Activated CD4-positive, CD25-positive, alpha-beta regulatory T cell (primary cell): ENCODE results near the gene MATCAP1.

Source experiments
- DNase-seq, 4 experiments: peaks; one replicate each; lab custom pipeline; 2025; lab: John Stamatoyannopoulos, UW

Gene MATCAP1

DNA sequence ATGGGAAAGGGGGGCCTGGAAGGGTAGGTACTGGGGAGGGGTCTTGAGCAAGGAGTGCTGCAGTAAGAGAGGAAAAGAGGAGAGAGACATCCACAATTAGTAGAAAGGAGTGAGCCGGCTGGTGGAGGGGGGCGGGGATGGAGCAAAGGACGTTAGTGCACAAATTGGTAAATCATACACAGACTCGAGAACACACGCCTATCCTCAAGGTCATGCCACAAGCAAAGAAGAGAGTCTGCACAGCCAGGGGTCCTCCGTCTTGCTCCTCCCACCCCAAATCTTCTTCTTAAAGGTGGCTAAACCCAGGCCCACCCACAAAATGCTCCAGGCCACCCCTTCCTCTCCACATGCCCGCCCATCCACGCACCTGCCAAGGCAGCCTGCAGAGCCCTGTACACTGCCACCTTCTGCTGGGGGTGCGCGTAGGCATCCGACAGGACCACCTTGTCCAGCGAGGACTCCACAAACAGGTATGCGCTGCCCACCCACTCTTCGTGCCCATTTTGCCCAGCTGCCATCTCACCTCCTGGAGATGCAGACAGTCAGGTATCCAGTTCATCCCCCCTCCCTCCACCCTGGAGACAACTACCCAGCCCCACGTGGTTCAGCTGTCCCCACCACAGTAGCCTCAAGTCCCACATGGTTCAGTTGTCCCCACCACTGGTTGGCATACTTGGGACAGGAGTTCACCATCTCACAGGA lies 27.5 kb downstream of the MATCAP1 start:
- DNase-seq: no peak

DNA sequence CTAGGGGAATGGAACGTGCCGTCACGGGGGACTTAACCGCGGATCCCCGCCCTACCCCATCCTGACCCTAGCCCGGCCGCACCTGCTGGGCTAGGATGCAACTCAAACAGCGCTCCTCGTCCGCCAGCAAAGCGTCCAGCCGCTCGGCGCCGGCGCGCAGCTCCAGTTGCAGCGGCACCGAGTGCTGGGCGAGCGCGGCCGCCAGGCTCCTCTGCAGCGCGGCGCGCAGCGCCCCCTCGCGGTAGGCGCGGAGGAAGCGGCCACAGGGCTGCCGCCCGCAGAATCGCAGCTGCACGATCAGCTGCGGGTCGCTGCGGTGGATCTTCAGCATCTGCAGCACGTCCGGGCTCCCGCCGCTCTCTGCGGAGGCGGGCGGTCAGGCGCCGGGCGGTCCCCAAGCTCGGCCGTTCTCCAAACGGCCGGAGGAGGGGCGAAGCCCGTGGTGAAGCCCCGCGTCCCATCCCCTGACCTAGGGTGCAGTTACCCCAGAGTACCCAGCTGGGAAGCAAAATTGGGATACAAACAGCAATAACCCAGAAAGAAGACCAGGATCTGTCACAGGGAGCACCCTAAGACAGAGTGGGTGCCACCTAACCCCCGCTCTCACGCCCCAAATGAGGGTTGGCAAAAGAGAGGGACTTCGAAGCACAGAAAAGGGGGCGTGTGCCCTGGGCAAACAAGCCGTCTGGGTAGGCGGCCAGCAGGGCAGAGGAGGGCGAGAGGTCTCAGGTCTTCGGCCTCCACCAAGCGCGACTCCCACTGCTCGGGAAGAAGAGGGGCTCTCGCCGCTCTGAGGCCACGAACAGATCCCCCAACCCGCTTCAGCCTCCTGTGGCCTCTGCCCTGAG lies 28.2 kb downstream of the MATCAP1 start:
- peak; percentile 54 to 68 (median 68) for DNase-seq

DNA sequence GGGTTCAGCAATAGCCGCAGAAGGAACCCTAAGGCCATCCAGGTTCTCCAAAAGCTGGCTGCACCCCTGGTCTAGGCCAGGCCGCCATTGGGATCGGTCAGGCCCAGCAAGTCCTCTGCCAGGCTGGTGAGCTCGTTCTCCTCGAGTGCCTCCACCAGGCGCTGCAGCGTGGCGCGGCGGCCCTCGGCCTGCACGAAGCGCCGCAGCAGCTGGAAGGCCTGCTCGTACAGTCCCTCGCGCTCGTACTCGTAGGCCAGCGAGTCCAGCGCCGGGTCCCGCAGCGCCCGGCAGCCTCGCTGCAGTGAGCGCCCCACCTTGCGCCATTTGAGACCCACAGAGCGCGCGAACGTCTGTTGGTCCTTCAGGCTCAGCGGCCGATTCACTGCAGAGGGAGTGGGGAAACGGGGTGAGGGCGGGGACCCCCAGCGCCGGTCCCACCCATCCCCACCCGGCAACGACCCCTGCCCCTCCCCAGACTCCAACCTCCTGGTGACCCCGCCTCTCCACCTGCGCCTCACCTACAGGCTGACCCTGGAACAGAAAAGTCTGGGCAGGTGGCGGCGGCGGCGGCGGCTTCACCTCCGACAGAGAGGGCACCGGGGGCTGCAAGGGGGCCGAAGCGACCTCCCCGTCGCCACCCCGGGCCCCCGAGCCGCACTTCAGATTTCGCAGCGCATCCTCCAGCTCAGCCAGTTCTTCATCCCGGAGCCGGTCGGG lies 29.0 kb downstream of the MATCAP1 start:
- no peak for DNase-seq

DNA sequence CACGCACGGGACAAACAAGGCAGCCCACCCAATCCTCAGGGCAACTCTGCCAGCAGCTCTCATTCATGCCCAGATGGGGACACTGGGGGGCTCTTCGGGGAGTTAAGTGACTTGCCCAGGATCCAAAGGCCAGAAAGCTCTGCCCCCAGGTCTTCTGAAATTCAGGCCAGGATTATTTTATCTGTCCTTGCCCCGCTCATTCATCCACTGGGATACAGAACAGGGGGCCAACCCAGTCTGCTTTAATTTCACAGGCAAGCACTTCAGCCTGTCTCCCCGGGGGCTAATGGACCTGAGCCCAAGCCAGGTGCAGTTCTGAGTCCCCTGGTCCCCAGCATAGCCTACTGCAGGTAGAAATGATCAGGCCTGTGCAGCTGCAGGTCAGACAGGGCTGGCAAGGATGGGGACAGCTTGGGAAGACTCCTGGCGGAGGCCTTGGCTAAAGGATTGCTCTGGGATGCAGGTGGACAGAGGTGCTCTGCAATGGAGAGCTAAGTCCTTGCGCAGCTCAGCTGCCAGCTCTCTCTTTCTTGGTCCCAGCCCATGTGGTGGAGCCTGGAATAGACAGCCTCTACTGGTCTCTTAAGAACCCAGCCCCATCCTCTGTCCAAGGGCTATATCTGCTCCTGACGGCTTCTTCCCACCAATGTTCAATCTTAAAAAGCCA lies 32.2 kb downstream of the MATCAP1 start:
- DNase-seq: no peak

DNA sequence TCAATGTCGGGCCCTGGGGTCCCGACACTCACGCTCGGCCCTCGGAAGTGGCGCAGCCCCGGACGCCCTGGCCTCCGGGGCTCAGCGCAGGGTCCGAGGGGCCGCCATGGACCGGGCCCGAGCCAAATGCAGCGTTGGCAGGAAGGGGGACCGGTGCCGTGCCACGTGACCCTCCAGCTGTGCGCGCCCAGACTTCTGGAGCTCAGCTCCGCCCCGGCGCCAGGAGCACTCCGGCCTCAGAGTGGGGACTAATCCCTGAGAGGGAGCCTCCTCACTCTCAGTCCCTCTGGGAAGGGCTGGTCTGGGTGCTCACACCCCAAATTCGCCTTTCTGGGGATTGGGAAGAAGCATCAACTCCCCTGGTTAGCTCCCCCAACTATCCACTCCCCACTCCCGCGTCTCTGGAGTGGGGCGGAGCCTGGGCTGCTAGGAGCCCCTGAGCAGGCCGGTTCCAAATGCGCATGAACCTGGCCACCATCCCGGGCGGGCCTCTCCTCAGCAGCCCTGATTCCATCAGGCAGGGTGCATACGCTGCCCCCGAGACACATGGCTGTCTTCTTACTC lies 32.8 kb downstream of the MATCAP1 start, which contains the start of gene B3GNT9:
B3GNT9 (minus strand) TSS at position 166 of the 564 bp plus-strand sequence. CDS start 513 bp downstream, outside the sequence.
- DNase-seq: no peak

DNA sequence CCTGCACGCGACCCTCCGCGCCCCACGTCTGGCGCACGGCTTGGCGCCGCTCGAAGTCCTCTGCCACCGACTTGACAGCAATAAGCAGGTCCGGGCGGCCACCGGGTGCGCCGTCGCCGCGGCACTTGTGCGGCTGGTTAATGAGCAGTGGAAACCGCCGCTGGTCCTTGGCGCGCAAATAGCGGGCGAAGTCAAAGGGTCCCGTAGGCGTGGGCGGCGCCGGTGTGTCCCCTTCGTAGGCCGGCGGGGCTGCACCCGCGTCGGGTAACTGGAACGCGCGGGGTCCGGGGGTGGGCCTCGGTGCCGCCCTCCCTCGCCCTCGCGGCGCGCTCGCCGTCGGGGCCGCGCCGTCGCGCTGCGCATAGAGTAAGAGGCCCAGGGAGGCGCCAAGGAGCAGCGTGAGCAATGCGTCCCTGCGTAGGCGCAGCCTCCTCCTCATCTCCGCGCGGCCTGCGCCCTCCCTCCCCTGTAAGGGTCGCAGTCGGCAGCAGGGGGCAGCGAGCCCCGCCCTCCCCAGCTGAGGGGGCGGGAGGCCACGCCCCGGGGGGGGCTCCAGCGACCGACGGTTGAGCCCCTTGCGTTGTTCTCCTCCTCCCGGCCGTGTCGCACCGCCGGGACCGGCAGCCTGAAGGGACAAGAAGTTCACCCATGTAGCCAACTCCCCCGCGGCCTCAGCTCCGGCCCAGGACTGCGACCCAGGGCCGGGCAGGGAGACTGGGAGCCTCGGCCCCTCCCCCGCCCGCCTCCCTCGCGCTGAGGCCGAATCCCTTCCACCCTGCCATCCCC lies 33.5 kb downstream of the MATCAP1 start:
- DNase-seq: no peak

DNA sequence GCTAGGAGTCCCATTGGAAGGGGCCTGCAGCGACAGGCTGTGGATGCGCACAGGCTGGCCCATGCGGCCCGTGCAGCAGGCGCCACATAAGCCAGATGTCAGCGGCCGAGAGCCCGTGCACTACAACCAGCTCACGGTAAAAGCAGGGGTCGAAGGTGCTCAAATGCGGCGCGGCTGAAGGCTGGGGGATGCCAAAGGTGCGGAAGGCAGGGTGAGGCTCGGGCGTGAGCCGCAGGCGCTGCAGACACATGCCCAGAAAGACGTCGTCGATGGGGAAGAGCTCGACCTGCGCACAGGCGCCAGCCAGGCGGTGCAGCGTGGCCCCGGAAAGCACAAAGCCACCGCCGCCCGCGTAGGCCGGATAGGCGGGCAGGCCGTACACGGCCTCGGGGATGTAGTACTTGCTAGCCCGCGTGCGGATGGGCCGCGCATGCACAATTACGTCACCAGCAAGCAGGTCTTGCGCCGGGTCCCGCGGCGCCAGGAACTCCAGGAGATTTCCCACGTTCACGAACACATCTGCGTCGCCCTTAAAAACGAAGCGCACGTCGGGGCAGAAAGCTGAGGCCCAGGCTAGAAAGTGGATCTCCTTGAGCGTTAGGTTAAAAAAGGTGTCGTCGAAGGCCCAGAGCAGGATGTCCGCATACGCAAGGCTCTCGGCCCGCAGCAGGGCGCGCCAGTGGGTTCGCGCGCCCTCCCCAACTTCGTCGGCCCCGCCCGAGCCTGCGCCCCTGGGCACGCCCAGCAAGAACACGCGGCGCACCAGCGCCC lies 34.3 kb downstream of the MATCAP1 start:
- DNase-seq: no peak

DNA sequence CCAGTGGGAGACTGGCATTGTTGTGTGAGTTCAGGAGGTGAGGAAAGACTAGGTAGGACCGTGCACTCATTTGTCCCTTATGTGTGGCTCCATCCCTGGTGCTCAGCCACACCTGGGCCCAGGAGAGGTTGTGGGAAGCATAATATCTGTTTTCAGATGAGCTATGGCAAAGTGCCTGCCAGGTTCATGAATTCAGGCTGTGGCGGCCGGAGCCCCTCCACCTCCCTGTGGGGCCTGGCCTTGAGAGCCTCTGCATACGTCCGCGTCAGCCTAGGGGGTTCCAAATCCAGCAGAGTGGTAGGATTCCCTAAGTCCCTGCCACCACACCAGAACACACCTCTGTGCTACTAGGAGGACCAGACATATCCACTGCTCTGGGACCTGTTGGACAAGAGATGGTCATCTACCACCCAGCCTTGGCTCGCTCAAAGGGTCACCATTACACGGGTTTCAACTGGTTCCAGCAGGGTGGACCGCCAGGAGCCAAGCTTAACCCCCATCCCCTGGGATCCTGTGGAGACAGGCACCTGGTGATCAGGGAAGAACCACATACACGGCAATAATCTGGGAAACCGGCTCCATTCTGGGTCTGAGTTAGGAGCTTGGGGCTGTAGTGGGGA lies 35.0 kb downstream of the MATCAP1 start:
- no peak for DNase-seq

DNA sequence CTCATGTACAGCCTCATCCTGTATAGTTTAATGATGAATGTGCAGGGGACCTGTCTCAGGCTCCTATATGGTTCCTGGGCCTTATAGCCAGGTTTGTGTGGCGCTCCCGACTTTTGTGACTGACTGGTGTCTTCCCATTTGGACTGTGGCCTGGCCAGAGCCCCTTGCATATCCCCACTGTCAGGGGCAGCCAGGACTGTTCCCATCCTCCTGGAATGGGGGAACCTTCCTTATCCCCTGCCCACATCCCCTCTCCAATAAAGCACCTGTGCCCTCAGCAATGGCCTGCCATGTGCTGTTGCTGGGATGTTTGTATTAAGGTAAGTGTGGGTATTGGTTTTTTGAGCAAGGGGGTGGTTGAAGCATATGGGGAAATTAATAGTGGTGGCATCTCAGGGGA lies 35.5 kb downstream of the MATCAP1 start:
- no peak for DNase-seq

DNA sequence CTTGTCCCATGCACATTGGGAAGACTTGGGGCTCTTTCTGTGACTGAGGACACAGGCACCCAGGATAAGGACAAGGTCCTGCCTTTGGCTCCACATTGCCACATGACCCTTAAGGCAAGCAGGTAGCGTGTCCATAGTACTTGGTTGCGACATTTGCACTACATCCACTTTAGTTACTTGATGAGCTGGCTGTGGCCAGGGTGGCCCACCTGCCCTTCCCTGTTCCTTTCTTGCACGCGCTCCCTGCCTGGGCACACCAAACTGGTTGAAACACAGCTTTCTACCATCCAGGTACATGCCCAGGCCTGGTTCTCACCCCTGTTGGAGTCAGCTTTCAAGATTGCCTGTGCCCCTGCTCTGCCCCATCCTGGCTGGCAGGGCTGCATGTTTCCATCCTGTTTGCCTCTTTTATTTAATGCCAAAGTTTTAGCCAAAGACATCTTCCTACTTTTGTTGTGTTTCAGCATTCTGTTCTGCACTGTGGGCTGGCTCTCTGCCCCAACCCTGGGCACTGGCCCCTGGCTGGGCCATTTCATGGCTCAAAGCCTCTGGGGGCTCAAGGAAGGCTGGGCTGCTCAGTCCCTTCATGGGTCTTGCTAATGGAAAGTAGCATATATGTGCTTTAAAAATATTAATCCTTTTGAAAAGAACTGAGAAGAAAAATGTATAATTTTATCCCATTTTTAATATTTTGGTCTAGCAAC lies 36.2 kb downstream of the MATCAP1 start:
- DNase-seq: no peak

DNA sequence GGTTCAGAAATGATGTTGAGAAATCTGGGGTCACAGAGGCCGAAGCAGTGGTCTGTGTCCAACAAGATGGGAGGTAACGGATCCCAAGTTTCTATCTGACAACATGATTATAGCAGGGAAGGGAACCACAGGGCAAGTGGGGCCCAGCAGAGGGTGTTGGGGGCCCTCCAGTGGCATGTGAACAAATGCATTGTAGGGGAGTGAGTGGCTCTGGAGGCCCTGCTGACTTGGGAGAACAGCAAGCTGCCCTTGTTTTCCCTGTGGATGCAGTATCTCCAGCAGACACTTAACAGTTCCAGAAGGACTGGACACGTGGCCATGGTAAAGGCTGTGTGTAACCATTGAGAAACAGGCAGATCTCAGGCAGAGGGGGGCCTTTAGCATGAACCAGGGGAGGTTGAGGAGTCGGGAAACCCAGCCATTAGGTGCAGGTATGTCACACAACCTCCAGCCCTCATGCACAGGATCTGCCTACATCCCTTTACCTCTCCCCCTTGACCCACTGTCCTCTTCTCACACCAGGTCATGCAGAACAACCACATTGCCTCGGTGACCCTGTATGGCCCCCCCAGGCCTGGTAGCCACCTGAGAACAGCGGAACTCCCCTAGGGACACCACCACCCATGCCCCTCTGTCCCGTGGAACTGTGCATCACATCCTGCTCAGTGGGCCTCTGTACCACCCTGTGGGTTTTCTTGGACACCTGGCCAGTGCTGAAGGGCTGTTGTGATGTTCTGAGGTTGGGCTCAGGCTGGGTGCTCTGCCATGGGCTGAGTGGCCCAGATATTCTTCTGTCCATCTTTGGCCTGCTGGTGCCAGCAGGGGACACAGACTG lies 37.0 kb downstream of the MATCAP1 start:
- DNase-seq: no peak

DNA sequence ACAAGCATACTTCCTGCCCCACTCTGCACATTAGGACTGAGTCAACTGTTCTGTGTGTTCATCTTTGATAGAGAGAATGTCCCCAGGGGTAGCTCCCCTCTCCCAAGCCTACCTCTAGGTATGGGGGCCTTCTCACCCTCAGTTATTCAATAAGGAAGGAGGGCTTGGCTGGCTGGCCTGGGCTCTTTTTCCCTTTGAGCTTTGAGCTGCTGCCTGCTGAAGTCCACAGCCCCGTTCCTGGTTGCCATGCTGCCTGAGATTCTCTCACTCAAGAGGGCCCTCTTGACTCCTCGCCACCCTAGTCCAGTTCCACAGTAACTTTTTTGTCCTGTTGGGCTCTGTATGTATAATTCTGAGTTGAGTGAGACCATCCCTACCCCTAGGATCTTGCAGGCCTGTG lies 38.0 kb downstream of the MATCAP1 start:
- DNase-seq: no peak

DNA sequence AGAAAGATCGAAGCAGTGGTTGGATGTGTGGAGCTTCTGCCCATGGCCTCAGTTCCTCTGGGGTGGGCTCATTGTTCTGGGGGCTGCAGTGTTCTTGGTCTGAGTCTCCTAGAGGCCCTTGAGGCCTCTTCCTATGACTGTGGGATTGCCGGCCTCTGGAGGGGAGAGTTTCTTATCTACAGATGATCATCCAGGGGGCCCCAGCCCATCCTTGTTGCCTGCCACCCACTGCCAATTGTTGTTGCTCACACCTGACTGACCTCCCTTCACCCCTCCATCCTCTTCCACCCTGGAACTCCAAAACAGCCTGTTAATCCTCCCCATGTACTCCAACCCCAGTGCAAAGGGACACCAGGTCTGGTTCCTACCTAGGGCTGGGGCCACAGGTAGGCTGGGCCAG lies 38.8 kb downstream of the MATCAP1 start:
- DNase-seq: no peak

DNA sequence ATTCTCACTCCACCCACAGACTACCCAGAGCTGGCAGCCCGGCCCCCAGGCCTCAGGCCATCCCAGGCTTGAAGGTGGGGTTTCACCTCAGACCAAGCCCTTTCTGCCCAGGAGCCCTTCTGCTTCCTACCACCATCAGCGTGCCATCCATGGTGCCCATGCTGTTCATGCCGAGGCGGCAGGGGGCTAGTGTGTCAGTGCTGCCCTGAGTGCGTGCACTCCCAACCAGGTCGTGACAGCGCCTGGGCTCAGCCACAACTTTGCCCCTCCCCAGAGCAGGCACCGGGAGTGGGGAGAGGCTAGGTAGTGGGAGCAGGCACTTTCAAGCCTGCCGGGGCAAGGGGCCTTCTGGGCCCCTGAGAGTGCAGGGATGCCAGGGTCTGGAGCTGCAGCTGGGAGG lies 41.4 kb downstream of the MATCAP1 start:
- DNase-seq: no peak

DNA sequence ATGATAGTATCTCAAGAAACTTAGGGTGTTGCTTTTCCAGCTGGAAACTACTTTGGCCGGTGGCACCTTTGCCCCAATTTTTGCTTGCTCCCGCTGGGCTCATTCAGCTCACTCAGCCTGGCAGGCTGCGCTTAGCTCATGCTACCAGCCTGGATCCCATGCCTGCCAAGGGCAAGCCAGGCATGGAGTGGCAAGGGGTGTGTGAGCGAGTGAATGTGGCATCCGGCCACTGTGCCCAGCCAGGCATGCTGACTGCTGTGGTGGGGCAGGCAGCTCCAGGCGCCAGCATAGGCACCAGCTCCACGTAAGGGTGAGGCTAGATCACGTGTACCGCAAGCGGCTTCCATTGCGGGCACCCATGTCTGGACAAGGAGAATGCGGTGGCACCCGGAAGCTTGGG lies 42.4 kb downstream of the MATCAP1 start:
- DNase-seq: no peak

DNA sequence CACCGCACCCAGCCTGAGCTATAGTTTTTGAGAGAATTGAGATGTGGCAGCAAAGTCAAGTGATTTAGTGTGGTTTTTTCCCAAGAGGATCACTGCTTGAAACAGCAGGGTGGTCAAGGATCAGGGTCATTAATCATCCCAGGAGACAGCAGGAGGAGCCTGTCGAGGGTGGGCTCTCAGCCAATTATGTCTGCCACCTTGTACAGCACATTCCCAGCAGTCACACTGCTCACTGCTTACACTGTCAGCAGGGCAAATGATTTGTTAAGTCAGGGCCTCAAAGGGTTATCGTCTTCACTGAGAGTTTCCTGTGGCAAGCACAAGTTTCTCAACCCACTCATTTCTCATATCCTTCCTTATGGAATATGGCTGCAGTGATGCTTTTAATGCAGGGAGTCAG lies 46.2 kb downstream of the MATCAP1 start:
- no peak for DNase-seq

DNA sequence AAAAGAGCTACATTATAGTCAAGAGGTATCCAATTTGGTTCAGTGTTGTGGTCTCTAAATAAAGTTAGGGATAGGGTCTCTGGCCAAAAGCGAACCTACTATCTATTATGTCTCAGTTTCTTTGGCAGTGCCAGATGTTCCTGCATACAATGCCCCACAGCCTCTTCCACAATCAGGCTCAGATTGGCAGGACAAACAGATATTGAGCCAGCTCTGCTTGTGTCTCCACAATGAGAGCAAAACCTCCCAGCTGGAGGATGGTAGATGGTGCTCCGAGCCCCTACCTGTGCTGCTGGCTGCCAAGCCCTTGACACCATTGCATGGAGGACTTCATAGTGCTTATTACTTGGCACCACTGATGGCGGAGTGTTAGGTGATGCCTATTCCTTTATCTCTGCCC lies 54.3 kb downstream of the MATCAP1 start:
- DNase-seq: no peak

DNA sequence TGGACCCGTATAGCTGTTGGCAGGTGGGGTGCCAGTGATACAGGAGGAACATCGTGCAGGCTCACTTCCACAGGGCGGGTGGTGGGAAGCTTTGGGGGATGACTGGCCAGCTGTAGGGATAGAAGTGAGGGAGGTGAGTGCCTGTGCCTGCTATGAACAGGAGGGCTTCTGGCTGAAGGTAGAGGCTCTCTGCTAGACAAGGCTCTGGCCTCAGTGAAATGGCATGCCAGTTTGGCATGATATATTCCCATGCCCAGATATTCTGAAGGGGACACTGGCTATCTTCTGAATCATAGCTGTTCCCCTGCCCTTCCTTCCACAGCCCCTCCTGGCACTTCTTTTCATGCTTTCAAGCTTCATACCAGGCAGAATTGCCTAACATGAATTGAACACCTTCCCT lies 54.9 kb downstream of the MATCAP1 start:
- no peak for DNase-seq
